Measurements from ENCODE around the gene GP1BB. TPM values are rescaled to one million over a fixed set of nuclear protein-coding genes. Genes with fewer than 3 reads are reported as not detected.

Gene GP1BB
- total RNA-seq, 1 experiment from 2014 or later: 3.6 TPM

GRCh38 chr22:19731361-19732135 lies 8.2 kb downstream of the GP1BB start:
- Histone ChIP-seq H3K27me3 (ENCODE audit: control insufficient read depth, insufficient read depth, low read length) (no peaks in the 10 kb centered on the region), H3K9me3 (ENCODE audit: control insufficient read depth, insufficient read depth, low read depth, low read length) (no peaks in the 10 kb centered on the region), H3K27ac (ENCODE audit: low read length) (no peak overlapping the region), H3K4me3 (ENCODE audit: low read depth in 2 of 2, low read length in 2 of 2) (no peak overlapping the region), H3K4me1 (ENCODE audit: control insufficient read depth, insufficient read depth, low read length) (no peaks in the 10 kb centered on the region; the same call in 1 of the 2 replicates), H3K36me3 (ENCODE audit: control insufficient read depth, insufficient read depth, low read length) (no peaks in the 10 kb centered on the region)
- in situ Hi-C loops (cut with HindIII; ENCODE audit: low pct_unique_long_range_greater_than_20kb, low sequenced_read_pairs) (no loop called here), intact Hi-C loops (cut with micrococcal nuclease; ENCODE audit: unreplicated experiment) (no loop called here)
- ATAC-seq (no peak), DNase-seq (ENCODE audit: low read depth, low spot score) (no peak)
- ChIA-PET CTCF (interaction anchor here (1.4 to 1.8 kb wide), 2 partner anchors 14 to 179 kb away, joined by 4 to 19 read pairs; no protein-coding TSS in a partner anchor), POLR2A (no interaction called here)
- TF ChIP-seq CTCF (IDR thresholded peaks at IDR 0.05) (no peak), TCF7L2 (IDR thresholded peaks at IDR 0.05; ENCODE audit: low read depth, low read length) (no peak), REST (IDR thresholded peaks at IDR 0.05; ENCODE audit: insufficient read depth in 1 of 2, low read depth in 2 of 2, low read length in 1 of 2) (no peak), SIN3A (IDR thresholded peaks at IDR 0.05; ENCODE audit: borderline replicate concordance, insufficient read depth, low read depth, low read length) (no peak), POLR2AphosphoS5 (IDR thresholded peaks at IDR 0.05; ENCODE audit: low read depth, low read length) (no peak)
- BruUV-seq (replicated peaks): no TSS peak

GRCh38 chr22:19732403-19733113 lies 9.2 kb downstream of the GP1BB start:
- in situ Hi-C loops (cut with HindIII; ENCODE audit: low pct_unique_long_range_greater_than_20kb, low sequenced_read_pairs) (no loop called here), intact Hi-C loops (cut with micrococcal nuclease; ENCODE audit: unreplicated experiment) (no loop called here)
- H3K27me3 ChIP-seq (ENCODE audit: control insufficient read depth, insufficient read depth, low read length): no peaks in the 10 kb centered on the region
- ATAC-seq (no peak), DNase-seq (ENCODE audit: low read depth, low spot score) (no peak)
- no peak overlapping the region for H3K27ac ChIP-seq (ENCODE audit: low read length)
- H3K4me1 ChIP-seq (ENCODE audit: control insufficient read depth, insufficient read depth, low read length): no peaks in the 10 kb centered on the region; the same call in 1 of the 2 replicates
- ChIA-PET CTCF (no interaction called here), POLR2A (no interaction called here)
- H3K36me3 ChIP-seq (ENCODE audit: control insufficient read depth, insufficient read depth, low read length): no peaks in the 10 kb centered on the region
- no peaks in the 10 kb centered on the region for H3K9me3 ChIP-seq (ENCODE audit: control insufficient read depth, insufficient read depth, low read depth, low read length)
- no TSS peak for BruUV-seq (replicated peaks)
- H3K4me3 ChIP-seq (ENCODE audit: low read depth in 2 of 2, low read length in 2 of 2): no peak overlapping the region
- TF ChIP-seq TCF7L2 (IDR thresholded peaks at IDR 0.05; ENCODE audit: low read depth, low read length) (no peak), REST (IDR thresholded peaks at IDR 0.05; ENCODE audit: insufficient read depth in 1 of 2, low read depth in 2 of 2, low read length in 1 of 2) (no peak), SIN3A (IDR thresholded peaks at IDR 0.05; ENCODE audit: borderline replicate concordance, insufficient read depth, low read depth, low read length) (no peak), CTCF (IDR thresholded peaks at IDR 0.05) (no peak), POLR2AphosphoS5 (IDR thresholded peaks at IDR 0.05; ENCODE audit: low read depth, low read length) (no peak)
